GM12873 (cell line): ENCODE results near the gene PAX3.

Experiments
- TF ChIP-seq, protein P1 (sequence below): IDR thresholded peaks from 2 replicates; pipeline ENCODE4 v1.5.1; 2012; ENCODE audit warnings: low read depth, mild to moderate bottlenecking, moderate library complexity, low read length, control low read depth; ENCODE audit not compliant: insufficient read depth; ENCODE audit errors: missing control alignments

PAX3 gene

DNA sequence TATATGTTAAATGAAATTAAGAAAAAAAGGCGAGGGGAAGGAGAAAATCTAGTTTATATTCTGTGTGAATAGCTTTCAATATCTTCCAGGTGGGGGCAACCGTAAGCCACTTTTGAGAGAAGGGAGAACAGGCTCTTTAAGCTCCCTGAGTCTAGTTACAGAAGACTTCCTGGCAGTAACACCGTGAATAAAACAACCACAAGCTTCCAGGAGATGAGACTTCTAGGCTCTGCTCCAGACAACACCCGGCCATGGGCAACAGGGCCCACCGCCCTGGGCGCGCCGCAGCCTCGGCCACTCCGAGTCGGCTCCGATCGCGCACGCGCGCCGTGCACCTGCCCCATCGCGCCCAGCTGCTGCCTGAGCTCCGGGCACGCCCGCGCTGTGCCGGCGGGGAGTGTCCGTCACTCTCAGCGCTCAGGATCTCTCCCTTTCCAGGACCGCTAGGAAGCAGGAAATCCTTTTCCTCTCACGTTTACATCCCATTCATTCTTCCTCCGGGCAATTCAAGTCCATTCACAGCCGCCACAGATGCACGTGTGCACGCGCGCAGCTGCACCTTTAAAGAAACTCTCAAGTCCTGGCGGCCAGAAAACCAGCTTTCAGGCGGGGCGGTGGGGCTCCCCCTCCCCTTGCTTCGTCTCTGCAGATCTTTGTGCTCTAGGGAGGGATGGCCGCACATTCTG, 19.4 kb upstream of the PAX3 start:
- TF ChIP-seq, protein P1, sequence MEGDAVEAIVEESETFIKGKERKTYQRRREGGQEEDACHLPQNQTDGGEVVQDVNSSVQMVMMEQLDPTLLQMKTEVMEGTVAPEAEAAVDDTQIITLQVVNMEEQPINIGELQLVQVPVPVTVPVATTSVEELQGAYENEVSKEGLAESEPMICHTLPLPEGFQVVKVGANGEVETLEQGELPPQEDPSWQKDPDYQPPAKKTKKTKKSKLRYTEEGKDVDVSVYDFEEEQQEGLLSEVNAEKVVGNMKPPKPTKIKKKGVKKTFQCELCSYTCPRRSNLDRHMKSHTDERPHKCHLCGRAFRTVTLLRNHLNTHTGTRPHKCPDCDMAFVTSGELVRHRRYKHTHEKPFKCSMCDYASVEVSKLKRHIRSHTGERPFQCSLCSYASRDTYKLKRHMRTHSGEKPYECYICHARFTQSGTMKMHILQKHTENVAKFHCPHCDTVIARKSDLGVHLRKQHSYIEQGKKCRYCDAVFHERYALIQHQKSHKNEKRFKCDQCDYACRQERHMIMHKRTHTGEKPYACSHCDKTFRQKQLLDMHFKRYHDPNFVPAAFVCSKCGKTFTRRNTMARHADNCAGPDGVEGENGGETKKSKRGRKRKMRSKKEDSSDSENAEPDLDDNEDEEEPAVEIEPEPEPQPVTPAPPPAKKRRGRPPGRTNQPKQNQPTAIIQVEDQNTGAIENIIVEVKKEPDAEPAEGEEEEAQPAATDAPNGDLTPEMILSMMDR = peak; percentile 59

- TF ChIP-seq, protein P1 = peak; percentile 28
Measured at GRCh38 chr2:222315443-222316121, 16.8 kb upstream of the PAX3 start.

GRCh38 chr2:222313816-222314215, 15.0 kb upstream of the PAX3 start:
- TF ChIP-seq, protein P1 = no peak

DNA sequence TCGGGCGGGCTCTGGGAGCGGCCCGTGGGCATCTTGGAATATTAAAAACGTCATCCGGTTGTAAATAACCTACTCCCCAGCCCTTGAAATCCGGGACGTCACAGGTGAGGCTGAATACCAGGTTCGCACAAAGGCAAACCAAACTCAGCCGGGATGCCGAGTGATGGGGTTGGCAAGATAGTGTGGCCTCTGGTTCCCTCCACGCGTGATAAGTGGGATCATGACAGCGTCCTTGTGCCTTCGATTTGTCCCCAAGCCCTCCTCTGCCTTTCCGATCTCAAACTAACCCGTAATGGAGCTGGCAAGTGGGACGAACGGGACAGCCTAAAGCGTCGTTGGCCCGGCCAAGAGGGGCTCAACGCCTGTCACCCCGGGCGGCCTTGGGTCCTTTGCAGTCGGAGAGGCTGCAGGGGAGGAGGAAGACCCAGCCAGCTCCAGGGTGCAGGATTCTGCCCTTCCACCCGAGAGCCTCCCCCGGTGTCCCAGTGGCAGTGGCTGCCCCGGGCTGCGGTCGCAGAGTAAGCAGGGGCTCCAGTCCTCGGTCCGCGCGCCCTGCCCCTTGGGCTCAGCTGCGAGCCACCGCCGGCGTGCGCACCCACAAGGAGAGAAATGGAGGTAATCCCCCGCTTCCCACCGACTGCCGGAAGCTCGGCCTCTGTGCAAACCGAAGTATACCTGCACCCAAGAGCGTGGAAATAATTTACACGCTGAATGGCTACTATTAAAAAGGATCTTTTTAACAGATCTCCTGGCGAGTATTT, 13.4 kb upstream of the PAX3 start:
- TF ChIP-seq, protein P1 = no peak

DNA sequence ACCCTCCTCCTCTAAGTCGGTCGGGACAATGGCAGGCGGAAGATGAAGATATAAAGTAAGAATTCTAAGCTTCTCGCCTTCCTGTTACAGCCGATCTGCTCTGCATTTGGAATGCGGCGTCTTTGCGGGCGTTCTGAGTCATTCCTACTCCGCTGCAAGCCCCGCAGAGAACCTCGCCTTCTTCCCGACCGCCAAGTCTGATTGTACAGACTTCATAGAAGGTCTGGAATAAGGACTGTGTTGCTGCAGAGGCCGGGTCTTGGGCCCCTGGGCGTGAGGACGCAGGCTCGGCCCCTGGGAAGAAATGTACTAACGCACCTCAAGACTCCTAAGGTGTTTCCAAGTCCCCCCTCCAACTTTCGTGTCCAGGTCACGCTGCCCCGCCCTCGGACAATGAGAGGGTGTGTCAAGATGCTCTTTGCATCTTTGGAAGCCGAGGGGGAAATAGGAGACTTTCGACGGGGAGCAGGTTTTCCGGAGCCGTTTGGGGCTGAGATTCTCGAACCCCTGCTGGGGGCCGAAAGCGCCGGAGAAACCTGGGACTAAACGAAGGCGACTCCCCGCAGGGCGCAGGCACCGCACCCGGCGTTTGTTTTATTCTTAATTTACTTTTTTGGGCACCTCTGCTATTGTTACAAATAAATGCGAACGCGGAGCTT, 12.7 kb upstream of the PAX3 start:
- TF ChIP-seq, protein P1 = no peak

DNA sequence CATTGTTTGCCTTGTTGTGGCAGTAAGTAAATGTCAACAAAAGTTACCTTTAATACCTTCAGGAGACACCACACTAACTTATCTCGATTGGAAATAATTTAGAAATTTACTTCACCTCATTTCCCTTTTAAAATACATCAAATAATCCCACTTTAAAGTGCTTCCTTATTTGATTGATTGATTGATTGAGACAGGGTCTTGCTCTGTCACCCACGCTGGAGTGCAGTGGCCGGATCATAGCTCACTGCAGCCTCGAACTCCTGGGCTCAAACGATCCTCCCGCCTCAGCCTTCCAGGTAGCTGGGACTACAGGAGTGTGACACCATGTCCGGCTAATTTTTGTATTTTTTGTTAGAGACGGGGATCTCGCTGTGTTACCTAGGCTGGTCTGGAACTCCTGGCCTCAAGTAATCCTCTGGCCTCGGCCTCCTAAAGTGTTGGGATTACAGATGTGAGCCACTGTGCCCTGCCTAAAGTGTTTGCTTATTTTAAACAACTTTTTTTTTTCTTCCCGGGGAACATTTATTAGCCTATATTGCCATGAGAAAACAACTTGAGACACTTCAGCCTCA, 12.0 kb upstream of the PAX3 start:
- TF ChIP-seq, protein P1 = no peak
